HG02870 (cell line): ENCODE data around the gene ATG16L1.

Experiments used
- ATAC-seq: cut with Tn5 transposase; IDR thresholded peaks from one replicate; pipeline ENCODE4 v1.9.1; 2021; ENCODE audit warnings: mild to moderate bottlenecking, moderate library complexity; ENCODE audit not compliant: unreplicated experiment

ATG16L1 gene

DNA sequence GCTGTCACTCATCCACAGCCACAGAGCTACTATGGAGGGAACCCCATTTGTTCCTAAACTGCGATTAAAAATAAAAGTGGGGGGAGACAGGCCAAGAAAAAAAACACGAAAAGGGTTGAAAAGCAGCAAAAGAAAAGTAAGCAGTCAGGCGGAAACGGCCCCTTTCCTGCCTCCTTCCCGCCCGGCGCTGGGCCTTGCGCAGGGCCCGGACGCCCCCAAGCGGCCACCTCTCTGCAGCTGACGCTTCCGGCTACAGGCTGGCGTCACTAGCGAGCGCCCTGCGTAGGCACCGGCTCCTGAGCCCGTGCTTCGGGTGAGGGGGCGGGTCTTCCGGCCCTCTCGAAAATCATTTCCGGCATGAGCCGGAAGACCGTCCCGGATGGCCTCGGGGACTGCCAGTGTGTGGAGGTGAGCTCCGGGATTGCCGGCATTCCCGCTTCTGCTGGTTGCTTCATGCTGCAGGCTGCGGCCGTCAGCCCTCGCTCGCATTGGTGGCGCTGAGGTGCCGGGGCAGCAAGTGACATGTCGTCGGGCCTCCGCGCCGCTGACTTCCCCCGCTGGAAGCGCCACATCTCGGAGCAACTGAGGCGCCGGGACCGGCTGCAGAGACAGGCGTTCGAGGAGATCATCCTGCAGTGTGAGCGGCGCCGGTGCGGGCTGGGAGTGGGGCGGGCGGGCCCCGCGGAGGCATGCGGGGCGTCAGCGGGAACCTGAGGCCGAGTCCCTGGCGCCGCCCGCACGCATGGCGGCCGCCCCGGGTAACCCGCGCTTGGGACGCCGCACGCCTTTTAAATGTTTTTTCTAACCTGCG, at the start of gene ATG16L1:
TSS of gene ATG16L1 (plus strand) at position 368 of the 811 bp plus-strand sequence. CDS start at position 523, 155 bp downstream.
- ATAC-seq, result peak; percentile 86

DNA sequence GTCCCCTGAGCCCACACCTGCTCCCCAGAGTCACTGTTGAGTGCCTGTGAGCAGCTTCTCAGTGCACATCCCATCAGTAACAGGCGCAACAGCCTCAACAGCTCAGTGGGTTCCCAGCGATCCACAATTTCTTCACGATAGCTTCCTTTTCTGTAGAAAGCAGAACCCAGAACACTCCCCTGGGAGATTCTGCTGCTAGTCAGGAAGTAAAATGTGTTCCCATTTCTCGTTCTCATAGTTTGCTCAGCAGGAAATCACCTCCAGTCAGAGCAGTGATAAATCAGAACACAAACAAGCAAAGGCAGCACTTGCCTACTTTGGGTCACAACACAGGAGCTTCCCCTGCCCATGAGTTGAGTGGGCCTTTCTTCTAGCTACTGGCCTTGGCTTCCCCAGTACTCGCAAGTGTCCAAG, 48.9 kb upstream of the ATG16L1 start:
- ATAC-seq, result no peak

DNA sequence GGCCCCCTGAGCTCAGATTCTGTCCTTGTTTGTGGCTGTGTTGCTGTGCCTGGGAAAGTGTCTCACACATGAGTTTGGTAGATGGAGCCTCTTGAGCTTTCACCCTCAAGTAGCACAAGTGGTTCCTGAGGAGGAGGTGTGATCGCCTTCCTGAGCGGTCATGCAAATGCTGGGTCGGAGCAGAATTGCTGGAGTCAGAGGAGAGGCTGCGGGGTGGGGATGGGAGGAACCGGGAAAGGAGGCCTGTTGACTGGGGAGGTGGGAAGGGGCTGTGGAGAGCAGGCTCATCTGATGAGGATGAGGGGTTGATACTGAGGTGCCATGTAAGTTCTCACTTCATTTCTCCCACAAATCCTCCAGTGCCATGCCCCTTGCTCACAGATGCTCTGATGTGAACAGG, 48.4 kb upstream of the ATG16L1 start:
- ATAC-seq, result no peak

DNA sequence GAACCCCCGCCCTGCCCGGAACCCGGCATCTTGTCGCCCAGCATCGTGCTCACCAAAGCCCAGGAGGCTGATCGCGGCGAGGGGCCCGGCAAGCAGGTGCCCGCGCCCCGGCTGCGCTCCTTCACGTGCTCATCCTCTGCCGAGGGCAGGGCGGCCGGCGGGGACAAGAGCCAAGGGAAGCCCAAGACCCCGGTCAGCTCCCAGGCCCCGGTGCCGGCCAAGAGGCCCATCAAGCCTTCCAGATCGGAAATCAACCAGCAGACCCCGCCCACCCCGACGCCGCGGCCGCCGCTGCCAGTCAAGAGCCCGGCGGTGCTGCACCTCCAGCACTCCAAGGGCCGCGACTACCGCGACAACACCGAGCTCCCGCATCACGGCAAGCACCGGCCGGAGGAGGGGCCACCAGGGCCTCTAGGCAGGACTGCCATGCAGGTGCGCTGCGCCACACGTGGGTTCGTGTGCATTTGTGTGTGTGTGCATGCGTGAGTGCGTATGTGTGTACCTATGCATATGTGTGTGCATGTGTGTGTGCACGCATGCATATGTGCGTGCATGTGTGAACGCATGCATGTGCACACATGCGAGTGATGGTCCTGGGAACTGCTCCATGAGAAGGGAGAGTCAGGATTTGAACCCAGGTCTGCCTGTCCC, 47.1 kb upstream of the ATG16L1 start:
- no peak for ATAC-seq

DNA sequence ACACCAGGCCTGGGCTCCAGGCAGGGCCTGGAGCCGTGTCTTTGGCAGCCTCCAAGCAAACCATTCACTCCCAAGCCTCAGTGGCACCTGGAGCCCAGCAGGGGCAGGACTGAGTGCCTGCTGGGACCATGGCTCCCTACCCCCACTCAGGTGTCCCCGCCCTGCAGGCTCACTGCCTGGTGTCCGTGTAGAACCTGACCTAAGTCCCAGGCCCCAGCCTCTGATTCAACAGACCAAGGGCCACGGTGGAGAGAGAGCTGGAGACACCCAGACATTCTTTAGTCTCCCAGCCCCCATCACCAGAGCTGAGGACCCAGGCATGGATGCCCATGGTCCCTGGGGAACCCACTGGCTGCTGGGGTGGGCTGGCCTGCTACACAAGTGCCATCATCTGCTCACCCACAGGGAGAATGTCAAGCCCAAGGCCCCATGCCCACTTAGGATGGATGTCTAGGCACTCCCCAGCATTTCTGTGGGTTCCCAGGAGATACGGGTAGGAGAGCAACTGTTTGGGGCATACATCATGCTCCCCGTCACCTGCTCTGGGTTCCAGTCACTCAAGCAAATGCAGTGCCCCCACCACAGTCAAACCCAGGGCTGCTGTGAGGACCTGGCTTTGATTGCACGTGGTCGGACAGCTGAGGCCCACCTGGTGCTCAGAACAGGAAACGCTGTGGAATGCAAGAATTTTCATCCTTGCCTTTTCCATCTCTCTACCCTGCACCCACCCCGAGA, 42.9 kb upstream of the ATG16L1 start:
- no peak for ATAC-seq

DNA sequence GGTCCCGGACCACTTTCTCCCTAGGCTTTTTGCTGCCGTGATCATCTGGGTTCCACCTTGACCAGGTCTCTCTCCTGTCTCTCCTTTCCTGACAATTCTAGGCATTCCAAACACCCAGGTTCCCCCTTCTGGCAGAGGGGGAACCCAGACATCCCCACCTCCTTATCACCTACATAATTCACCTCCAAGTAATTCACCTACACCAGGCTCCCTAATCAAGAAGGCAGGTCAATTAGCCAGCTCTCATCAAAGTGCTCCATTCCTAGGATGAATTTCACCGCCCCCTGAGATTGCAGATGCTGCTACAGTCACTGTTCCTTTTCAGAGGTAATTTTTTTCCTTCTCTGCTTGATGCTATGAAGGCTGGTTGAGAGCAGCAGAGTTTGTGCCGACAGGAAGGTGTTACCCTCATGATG, 42.3 kb upstream of the ATG16L1 start:
- no peak for ATAC-seq

DNA sequence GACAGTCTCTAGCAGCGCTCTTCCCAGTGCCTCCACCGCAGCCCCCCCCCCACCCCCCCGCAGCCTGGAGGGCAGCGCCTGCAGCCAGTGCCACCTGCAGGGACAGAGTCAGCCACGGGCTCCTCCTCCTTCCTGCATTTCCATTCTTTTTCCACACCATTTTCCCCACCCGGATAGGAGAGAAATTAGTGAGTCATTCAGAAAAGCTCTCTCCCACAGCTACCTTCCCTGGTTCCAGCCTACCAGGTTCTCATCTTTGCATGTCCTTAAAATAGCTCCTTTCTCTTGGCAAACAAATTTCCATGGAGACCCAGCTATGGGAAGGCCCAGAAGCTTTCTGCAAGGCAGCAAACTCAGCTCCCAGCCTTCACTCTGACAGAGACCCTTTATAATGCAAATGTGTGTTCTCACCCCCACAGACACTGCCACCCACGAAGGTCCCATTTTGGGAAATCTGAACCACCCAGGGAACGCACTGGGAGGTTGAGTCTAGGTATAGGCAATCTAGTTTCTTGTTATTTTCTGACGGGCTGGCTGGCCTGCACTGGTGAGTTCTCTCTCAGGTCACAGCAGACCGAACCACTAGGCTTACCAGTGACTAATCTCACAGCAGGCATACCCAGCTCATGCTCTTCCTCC, 41.8 kb upstream of the ATG16L1 start:
- ATAC-seq, result no peak

DNA sequence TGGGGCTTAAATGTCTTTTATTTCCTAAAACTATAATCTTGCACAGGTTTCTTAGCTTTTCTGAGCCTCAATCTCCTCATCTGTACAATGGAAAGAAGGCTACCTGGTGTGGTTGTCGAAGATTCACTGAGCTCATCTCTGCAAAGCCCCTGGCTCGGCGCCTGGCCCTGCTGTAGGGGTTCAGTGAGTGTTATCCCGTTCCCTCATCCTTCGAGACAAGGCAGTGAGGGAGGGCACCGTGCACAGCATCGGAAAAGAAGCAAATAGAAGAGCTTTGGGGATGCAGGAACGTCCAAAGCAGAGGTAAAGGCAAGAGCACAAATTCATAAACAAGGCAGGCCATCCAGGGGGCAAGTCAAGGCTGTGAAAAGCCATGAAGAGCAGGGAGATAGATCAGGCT, 41.2 kb upstream of the ATG16L1 start:
- no peak for ATAC-seq

DNA sequence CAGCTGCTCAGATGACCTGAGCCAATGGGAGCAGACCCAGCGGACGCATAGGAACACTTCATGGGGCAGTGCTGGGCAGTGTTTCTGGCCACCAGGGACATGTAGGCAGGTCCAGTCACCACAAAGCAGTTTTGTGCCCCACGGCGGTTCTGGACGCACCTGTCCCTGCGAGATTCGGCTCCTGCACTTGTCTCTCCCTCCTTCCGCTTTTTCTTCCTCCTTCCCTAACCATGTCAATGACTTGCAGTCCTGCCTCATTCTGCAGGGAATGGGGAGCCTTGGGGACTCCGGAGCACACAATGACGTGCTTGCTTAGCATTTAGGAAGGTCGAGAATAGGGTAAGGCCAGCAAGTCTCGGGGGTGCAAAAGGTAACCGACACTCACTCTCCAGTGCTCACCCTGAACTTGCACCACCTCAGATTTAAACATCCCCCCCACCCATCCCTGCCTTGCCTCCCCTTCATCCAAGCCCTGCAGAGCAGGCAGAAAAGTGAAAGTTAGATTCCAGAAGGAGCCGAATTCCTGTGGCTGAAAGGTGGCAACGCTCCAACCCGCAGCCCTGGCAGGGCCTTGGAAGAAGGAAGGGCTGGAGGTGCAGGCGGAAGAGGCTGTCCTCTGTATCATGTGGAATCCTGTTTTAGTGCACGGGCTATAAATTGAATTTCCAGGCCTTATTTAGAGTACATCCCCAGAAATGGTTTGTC, 40.5 kb upstream of the ATG16L1 start:
- ATAC-seq, result no peak

DNA sequence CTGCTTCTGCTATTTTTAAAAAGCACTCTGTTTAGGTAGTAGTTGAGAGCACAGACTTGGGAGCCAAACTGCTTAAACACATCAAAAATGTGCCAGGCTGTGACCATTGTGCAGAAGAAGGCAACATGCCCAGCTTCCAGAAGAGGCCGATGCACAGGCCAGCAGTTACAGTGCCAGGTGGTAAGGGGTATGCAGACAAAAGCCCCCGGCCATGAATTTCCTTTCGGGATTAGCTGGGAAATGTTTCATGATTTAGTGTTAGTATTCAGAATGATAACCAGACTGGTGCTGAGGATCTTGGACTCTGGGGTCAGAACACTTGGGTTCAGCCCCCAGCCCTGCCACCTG, 40.0 kb upstream of the ATG16L1 start:
- no peak for ATAC-seq

DNA sequence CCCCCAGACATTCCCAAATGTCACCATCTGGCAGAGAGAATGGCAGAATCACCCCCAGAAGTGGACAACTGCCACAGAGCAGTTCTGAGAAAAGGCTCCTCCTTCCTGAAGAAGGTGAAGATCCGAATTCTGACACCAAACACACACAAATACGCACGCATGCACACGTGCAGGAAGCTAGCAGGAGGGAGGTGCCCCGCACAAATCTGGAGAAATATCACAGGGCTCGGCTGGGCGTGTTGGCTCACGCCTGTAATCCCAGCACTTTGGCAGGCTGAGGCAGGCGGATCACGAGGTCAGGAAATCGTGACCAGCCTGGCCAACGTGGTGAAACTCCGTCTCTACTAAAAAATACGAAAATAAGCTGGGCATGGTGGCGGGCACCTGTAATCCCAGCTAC, 38.5 kb upstream of the ATG16L1 start:
- no peak for ATAC-seq

DNA sequence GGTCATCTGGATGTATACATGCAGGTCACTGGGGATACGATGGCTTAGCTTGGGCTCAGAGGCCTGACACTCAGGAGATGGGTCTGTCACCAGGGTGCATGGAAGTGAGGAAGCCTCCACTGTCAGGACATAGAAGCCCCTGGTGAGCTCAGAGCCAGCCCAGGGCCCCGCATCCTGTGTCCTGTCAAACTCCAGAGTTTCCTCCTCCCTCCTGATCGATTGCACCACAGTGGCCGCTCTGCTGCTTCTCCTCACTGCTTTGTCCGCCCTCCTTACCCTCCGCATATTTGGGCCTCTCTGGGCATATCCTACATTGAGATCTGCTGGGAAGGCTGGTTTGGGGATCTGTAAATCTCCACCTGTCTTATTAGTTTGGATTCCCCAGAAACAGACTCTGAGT, 37.5 kb upstream of the ATG16L1 start:
- ATAC-seq, result no peak

DNA sequence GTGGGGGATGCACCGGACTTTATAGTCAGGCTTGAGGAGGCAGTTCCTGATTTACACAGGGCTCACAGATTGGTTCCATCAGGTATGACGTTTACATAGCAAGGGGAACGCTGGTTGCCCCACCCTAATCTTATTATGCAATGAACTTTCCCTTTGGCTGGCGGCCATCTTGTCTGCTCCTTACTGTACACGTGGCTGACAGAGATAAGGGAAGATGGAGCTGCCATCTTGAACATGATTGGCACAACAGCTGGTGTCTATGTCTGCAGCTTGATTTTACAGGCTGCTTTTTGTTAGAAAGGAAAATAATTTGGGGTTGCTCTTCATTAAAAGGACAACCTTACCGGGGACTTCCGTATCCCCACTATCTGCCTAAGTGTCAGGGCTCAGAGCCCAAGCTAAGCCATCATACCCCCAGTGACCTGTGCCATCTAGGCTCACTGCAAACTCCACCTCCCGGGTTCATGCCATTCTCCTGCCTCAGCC, 33.5 kb upstream of the ATG16L1 start:
- ATAC-seq, result no peak

DNA sequence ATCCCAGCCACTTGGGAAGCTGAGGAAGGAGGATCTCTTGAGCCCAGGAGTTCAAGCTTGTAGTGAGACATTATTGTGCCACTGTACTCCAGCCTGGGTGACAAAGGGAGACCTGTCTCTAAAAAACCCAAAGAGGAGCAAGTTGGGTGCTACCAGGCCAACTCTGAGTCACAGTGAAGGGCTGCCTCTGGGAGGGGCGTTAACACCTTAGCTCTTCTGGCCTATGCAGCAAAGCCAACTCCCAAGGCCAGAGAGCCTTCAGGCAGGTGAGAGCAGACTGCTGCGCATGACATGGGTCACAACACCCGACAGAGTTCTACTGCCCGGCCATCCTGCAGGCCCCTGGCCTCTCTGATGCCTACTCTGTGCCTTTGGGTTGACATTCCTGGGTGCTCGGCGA, 32.6 kb upstream of the ATG16L1 start:
- no peak for ATAC-seq

DNA sequence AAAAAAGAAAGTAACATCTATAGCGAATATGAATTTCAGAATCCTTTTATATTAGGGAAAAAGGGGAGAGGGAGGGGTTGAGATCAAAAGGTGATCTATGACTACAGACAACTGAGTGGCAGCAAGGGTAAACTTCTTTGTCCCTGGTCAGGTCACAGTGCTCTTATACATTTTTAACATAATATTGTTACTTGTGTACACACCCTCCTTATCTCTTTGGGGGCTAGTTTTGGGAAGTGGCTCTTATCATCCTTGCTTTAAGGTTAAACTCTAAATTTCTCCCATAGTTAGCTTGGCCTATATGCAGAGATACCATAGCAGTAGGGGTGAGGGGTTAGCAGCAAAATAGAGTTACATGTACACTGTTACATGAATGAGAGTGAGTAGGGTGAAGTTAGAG, 31.6 kb upstream of the ATG16L1 start:
- ATAC-seq, result no peak

DNA sequence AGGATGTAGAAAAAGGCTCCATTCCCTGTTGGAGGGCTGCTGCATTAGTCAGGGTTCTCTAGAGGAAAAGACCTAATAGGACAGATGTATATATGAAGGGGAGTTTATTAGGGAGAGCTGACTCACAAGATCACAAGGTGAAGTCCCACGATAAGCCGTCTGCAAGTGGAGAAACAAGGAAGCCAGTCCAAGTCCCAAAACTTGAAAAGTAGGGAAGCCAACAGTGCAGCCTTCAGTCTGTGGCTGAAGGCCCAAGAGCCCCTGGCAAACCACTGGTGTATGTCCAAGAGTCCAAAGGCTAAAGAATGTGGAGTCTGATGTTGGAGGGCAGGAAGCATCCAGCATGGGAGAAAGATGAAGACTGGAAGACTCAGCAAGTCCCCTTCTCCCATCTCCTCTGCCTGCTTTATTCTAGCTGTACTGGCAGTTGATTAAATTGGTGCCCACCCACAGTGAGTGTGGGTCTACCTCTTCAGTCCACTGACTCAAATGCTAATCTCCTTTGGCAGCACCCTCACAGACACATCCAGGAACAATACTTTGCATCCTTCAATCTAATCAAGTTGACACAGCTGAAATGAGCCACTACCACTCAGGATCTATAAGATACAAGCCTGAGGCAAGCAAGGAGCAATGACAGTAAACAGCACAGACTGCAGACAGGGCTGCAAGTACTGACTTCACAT, 30.0 kb upstream of the ATG16L1 start:
- ATAC-seq, result no peak

DNA sequence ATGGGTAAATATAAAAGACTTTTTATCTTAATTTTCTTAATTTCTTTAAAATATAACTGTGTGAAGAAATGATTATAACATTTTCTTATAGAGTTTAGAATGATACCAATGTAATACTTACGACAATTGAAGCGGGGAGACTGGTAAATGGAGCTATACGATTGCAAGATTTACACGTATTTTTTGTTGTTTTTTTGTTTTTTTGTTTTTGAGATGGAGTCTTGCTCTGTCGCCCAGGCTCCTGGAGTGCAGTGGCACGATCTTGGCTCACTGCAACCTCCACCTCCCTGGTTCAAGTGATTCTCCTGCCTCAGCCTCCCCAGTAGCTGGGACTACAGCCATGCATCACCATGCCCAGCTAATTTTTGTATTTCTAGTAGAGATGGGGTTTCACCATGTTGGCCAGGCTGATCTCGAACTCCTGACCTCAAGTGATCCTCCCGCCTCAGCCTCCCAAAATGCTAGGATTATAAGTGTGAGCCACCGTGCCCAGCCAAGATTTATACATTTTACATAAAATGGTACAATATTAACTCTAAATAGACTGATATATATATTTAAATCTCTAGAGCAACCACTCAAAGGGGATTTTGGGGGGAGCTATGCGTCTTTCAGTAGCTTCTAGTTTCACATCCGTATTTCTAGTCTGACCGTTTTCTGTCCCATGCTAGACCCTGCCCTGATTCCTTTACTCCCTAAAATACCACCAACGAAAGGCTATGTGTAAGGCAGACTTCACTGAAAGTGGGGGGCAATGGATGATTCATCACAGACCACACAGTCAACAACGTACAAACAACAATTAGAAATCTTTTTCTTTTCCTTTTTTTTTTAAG, 28.2 kb upstream of the ATG16L1 start:
- peak; percentile 78 for ATAC-seq

DNA sequence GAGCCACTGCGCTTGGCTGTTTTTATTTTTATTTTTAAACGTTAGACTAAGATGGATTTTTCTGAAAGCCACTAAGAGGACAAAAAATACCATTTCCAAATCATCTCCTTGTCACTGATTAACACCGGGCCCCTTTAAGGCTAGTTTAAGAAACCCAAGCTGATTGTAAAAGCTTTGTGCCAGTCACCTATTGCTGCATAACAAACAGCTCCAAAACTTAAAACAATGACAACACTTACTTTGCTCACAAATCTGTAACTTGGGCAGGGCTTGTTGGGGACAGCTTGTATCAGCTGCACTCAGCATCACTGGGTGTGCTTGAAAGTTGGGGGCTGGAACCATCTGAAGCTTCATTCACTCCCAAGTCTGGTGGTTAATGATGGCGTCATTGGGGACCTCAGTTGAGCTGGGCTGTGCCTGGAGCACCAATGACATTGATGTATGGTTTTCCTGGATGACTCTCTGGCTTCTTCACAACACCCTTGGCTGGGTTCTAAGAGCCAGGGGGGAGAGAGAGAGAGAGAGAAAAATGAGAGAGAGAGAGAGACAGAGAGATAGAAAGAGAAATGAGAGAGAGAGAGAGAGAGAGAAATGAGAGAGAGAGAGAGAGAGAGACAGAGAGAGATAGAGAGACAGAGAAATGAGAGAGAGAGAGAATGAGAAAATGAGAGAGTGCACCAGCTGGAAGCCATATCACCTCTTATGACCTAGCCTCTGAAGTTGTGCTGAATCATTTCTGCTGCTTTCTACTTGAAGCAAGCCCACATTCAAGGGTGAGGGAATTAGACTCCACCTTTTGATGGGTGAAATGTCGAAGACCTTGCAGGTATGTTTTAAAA, 26.0 kb upstream of the ATG16L1 start:
- no peak for ATAC-seq
